Subcutaneous abdominal adipose tissue (tissue), 5 donors: ENCODE results near the gene PDE4A.
"Not testable (repeated sequence)": the region's sequence is repeated elsewhere in the genome, so short reads cannot be mapped to it uniquely, and the experiment has no call there.

ENCODE experiments used
- H3K27ac ChIP-seq: one replicate; pipeline ENCODE4 v1.7.0; 2013; ENCODE audit warnings: low read depth, mild to moderate bottlenecking, inconsistent platforms, low read length, moderate library complexity
- H3K27me3 ChIP-seq, 5 donors: one replicate each; pipeline ENCODE4 v1.7.0; 2013; ENCODE audit warnings: low read length in 5 of 5, inconsistent platforms in 1 of 5; ENCODE audit not compliant: control insufficient read depth in 5 of 5, insufficient read depth in 4 of 5
- H3K36me3 ChIP-seq, 5 donors: one replicate each; pipeline ENCODE4 v1.7.0; 2013; ENCODE audit warnings: low read length in 5 of 5; ENCODE audit not compliant: control insufficient read depth in 5 of 5, insufficient read depth in 5 of 5
- H3K4me1 ChIP-seq, 5 donors: one replicate each; pipeline ENCODE4 v1.7.0; 2013; ENCODE audit warnings: low read length in 5 of 5, mild to moderate bottlenecking in 3 of 5, moderate library complexity in 1 of 5; ENCODE audit not compliant: control insufficient read depth in 5 of 5, insufficient read depth in 5 of 5
- H3K4me3 ChIP-seq, 5 donors: one replicate each; pipeline ENCODE4 v1.7.0; 2013; ENCODE audit warnings: low read length in 5 of 5, low read depth in 1 of 5
- H3K9ac ChIP-seq, 5 donors: one replicate each; pipeline ENCODE4 v1.7.0; 2013; ENCODE audit warnings: low read length in 5 of 5, mild to moderate bottlenecking in 4 of 5, moderate library complexity in 3 of 5
- H3K9me3 ChIP-seq, 5 donors: one replicate each; pipeline ENCODE4 v1.7.0; 2013; ENCODE audit warnings: low read length in 5 of 5; ENCODE audit not compliant: control insufficient read depth in 5 of 5
- donor health status: healthy.
- donor health status: healthy.
- donor health status: healthy.
- donor health status: healthy.
- donor health status: healthy.

Gene PDE4A

GRCh38 chr19:10388957-10389356 lies 31.4 kb upstream of the PDE4A start:
- H3K9ac ChIP-seq = no peak overlapping the region

GRCh38 chr19:10389863-10390262 lies 30.5 kb upstream of the PDE4A start:
- no peaks in the 10 kb centered on the region for H3K27me3 ChIP-seq
- H3K9me3 ChIP-seq = no peaks in the 10 kb centered on the region
- H3K36me3 ChIP-seq = peaks cover 0 to 40% (median 34%) of the 10 kb centered on the region in 5 donors
- H3K27ac ChIP-seq = no peak overlapping the region
- no peak overlapping the region for H3K9ac ChIP-seq
- H3K4me3 ChIP-seq = no peak overlapping the region
- peaks cover 0 to 12% (median 3%) of the 10 kb centered on the region in 5 donors for H3K4me1 ChIP-seq

More at GRCh38 chr19:10388957-10389356, 31.4 kb upstream of the PDE4A start:
- no peaks in the 10 kb centered on the region for H3K9me3 ChIP-seq
- no peaks in the 10 kb centered on the region for H3K27me3 ChIP-seq
- peaks cover 0 to 12% (median 3%) of the 10 kb centered on the region in 5 donors for H3K4me1 ChIP-seq
- H3K36me3 ChIP-seq = peaks cover 0 to 33% (median 30%) of the 10 kb centered on the region in 5 donors
- no peak overlapping the region for H3K27ac ChIP-seq
- H3K4me3 ChIP-seq = no peak overlapping the region

- no peak overlapping the region for H3K9ac ChIP-seq
- H3K4me3 ChIP-seq = no peak overlapping the region
- no peaks in the 10 kb centered on the region for H3K27me3 ChIP-seq
- peaks cover 0 to 12% (median 3%) of the 10 kb centered on the region in 5 donors for H3K4me1 ChIP-seq
- no peak overlapping the region for H3K27ac ChIP-seq
- H3K9me3 ChIP-seq = no peaks in the 10 kb centered on the region
- H3K36me3 ChIP-seq = peaks cover 0 to 48% (median 42%) of the 10 kb centered on the region in 5 donors
Measured at GRCh38 chr19:10390652-10391286, 29.6 kb upstream of the PDE4A start.

GRCh38 chr19:10392120-10392519 lies 28.2 kb upstream of the PDE4A start:
- Histone ChIP-seq H3K27ac (no peak overlapping the region), H3K4me3 (no peak overlapping the region), H3K9ac (no peak overlapping the region), H3K27me3 (no peaks in the 10 kb centered on the region), H3K36me3 (peaks cover 0 to 60% (median 42%) of the 10 kb centered on the region in 5 donors), H3K9me3 (no peaks in the 10 kb centered on the region), H3K4me1 (peaks cover 0 to 12% (median 3%) of the 10 kb centered on the region in 5 donors)

- H3K36me3 ChIP-seq = peaks cover 0 to 65% (median 43%) of the 10 kb centered on the region in 5 donors
- H3K9me3 ChIP-seq = no peaks in the 10 kb centered on the region
- H3K27me3 ChIP-seq = no peaks in the 10 kb centered on the region
- H3K27ac ChIP-seq = no peak overlapping the region
- H3K9ac ChIP-seq = no peak overlapping the region
- H3K4me3 ChIP-seq = no peak overlapping the region
- peaks cover 0 to 18% (median 5%) of the 10 kb centered on the region in 5 donors for H3K4me1 ChIP-seq
Measured at GRCh38 chr19:10393137-10393536, 27.2 kb upstream of the PDE4A start.

GRCh38 chr19:10395003-10395402 lies 25.3 kb upstream of the PDE4A start:
- Histone ChIP-seq H3K27ac (no peak overlapping the region), H3K36me3 (peaks cover 0 to 68% (median 48%) of the 10 kb centered on the region in 5 donors), H3K9ac (no peak overlapping the region), H3K27me3 (no peaks in the 10 kb centered on the region), H3K4me1 (peaks cover 0 to 23% (median 6%) of the 10 kb centered on the region in 5 donors), H3K4me3 (no peak overlapping the region), H3K9me3 (no peaks in the 10 kb centered on the region)

GRCh38 chr19:10395436-10395835 lies 24.9 kb upstream of the PDE4A start:
- no peak overlapping the region for H3K27ac ChIP-seq
- no peak overlapping the region for H3K4me3 ChIP-seq
- no peaks in the 10 kb centered on the region for H3K9me3 ChIP-seq
- no peak overlapping the region for H3K9ac ChIP-seq
- no peaks in the 10 kb centered on the region for H3K27me3 ChIP-seq
- H3K4me1 ChIP-seq = peaks cover 0 to 28% (median 6%) of the 10 kb centered on the region in 5 donors
- H3K36me3 ChIP-seq = peaks cover 0 to 68% (median 48%) of the 10 kb centered on the region in 5 donors

GRCh38 chr19:10395917-10396316 lies 24.4 kb upstream of the PDE4A start:
- Histone ChIP-seq H3K4me3 (no peak overlapping the region), H3K9ac (no peak overlapping the region), H3K27ac (no peak overlapping the region), H3K9me3 (no peaks in the 10 kb centered on the region), H3K27me3 (no peaks in the 10 kb centered on the region), H3K4me1 (peaks cover 3 to 33% (median 8%) of the 10 kb centered on the region in 5 donors), H3K36me3 (peaks cover 0 to 64% (median 46%) of the 10 kb centered on the region in 5 donors)

- H3K36me3 ChIP-seq = peaks cover 0 to 36% (median 19%) of the 10 kb centered on the region in 5 donors
- no peaks in the 10 kb centered on the region for H3K9me3 ChIP-seq
- H3K4me3 ChIP-seq = peak overlapping the region in 1 of 5 donors; percentile 2
- H3K9ac ChIP-seq = peak overlapping the region in 2 of 5 donors; percentile 10 to 43
- H3K27ac ChIP-seq = no peak overlapping the region
- peaks cover 12 to 58% (median 30%) of the 10 kb centered on the region in 5 donors for H3K4me1 ChIP-seq
- H3K27me3 ChIP-seq = no peaks in the 10 kb centered on the region
Measured at GRCh38 chr19:10398819-10399218, 21.5 kb upstream of the PDE4A start.

- not testable (repeated sequence) for H3K9ac ChIP-seq, H3K4me3 ChIP-seq, H3K9me3 ChIP-seq, H3K27me3 ChIP-seq, H3K27ac ChIP-seq
- H3K36me3 ChIP-seq = peaks cover 0 to 32% (median 19%) of the 10 kb centered on the region in 5 donors
- peaks cover 12 to 63% (median 36%) of the 10 kb centered on the region in 5 donors for H3K4me1 ChIP-seq
Measured at GRCh38 chr19:10399340-10399739, 21.0 kb upstream of the PDE4A start.
